ENCODE data around the gene APOL6. TPM values are rescaled to one million over a fixed set of nuclear protein-coding genes. Genes with fewer than 3 reads are reported as not detected.

Gene APOL6
- total and polyA plus RNA-seq, 5 experiments from 2014 or later, result 13.6 to 40.5 (median 20.8) TPM

GRCh38 chr22:35609761-35610160 lies 38.5 kb upstream of the APOL6 start:
- H3K9me3 Mint-ChIP-seq, result no peaks in the 10 kb centered on the region
- no peak overlapping the region for H3K4me3 Mint-ChIP-seq
- peaks cover 0 to 7% (median 3%) of the 10 kb centered on the region in 4 donors for H3K4me1 Mint-ChIP-seq
- H3K36me3 Mint-ChIP-seq, result no peaks in the 10 kb centered on the region
- POLR2A ChIA-PET, result no interaction called here
- DNase-seq, result no peak
- peaks cover 5 to 36% (median 10%) of the 10 kb centered on the region in 5 donors for H3K27me3 Mint-ChIP-seq
- no peak for ATAC-seq
- H3K27ac Mint-ChIP-seq, result no peak overlapping the region

DNA sequence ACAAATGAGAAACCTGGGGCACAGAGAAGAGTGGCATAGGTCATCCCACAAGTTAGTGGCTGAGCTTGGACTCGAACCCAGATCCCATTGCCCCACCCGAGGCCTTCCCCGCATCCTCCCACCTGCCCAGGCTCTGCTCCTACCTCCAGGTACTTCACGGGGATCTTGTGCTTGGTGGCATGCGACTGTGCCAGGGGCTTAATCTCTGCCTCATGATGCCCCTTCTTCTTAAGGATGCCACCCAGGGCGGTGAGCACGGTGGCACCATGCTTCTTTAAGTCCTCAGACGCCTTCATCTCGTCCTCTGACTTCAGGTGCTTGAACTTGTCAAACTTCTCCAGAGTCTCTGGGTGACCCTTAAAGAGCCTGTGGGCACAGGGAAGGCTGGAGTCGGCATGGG lies 37.5 kb upstream of the APOL6 start:
- H3K27me3 Mint-ChIP-seq, result peaks cover 4 to 36% (median 6%) of the 10 kb centered on the region in 5 donors
- ATAC-seq (no peak), DNase-seq (no peak)
- H3K4me1 Mint-ChIP-seq, result peaks cover 4 to 10% (median 6%) of the 10 kb centered on the region in 4 donors
- no peaks in the 10 kb centered on the region for H3K9me3 Mint-ChIP-seq
- no peak overlapping the region for H3K4me3 Mint-ChIP-seq
- no peak overlapping the region for H3K27ac Mint-ChIP-seq
- H3K36me3 Mint-ChIP-seq, result no peaks in the 10 kb centered on the region
- POLR2A ChIA-PET, result no interaction called here

GRCh38 chr22:35611200-35611890 lies 36.9 kb upstream of the APOL6 start:
- Mint-ChIP-seq H3K27ac (no peak overlapping the region), H3K36me3 (no peaks in the 10 kb centered on the region), H3K4me3 (no peak overlapping the region), H3K9me3 (no peaks in the 10 kb centered on the region), H3K27me3 (peaks cover under 1 to 33% (median 6%) of the 10 kb centered on the region in 5 donors), H3K4me1 (peaks cover 7 to 16% (median 10%) of the 10 kb centered on the region in 4 donors)
- DNase-seq (no peak), ATAC-seq (no peak)
- POLR2A ChIA-PET, result no interaction called here

DNA sequence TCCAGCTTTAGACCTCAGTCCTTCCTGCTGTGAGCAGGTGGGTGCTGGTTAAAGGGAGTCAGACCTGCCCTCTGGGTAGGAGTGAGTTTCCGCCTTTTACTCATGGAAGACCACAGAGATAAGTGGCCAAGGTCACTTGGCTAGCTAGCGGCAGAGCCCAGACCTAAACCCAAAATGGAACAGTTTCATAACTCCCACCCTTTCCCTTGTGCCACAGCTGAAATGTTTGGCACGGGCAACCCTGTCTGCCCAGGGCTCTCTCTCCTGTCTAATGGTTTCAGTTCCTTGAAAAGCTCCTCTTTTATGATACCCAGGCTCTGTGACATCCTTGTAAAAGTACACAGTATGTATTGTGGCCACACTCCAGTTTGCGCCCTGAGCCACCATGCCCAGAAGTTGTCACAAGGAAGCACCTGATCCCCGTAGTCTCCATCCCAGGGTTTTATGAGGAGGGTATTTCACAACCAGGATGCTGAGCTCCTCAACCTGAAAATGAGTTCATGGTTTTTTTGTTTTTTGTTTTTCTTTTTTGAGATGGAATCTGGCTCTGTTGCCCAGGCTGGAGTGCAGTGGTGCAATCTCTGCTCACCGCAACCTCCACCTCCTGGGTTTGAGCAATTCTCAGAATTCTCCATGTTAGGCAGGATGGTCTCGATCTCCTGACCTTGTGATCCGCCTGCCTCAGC lies 36.2 kb upstream of the APOL6 start:
- DNase-seq (no peak), ATAC-seq (no peak)
- Mint-ChIP-seq H3K4me1 (peaks cover 7 to 23% (median 13%) of the 10 kb centered on the region in 4 donors), H3K9me3 (no peaks in the 10 kb centered on the region), H3K4me3 (no peak overlapping the region), H3K27ac (peak overlapping the region in 1 of 10 donors; percentile 20), H3K36me3 (no peaks in the 10 kb centered on the region), H3K27me3 (peaks cover 0 to 26% (median 9%) of the 10 kb centered on the region in 5 donors)
- POLR2A ChIA-PET, result no interaction called here

GRCh38 chr22:35612903-35613302 lies 35.3 kb upstream of the APOL6 start:
- Mint-ChIP-seq H3K36me3 (no peaks in the 10 kb centered on the region), H3K9me3 (no peaks in the 10 kb centered on the region), H3K27ac (no peak overlapping the region), H3K4me1 (peaks cover 7 to 23% (median 13%) of the 10 kb centered on the region in 4 donors), H3K4me3 (no peak overlapping the region), H3K27me3 (peaks cover 0 to 17% (median 7%) of the 10 kb centered on the region in 5 donors)
- POLR2A ChIA-PET, result no interaction called here
- ATAC-seq, result no peak
- DNase-seq, result no peak

GRCh38 chr22:35614404-35614803 lies 33.8 kb upstream of the APOL6 start:
- peaks cover 7 to 23% (median 13%) of the 10 kb centered on the region in 4 donors for H3K4me1 Mint-ChIP-seq
- no peaks in the 10 kb centered on the region for H3K9me3 Mint-ChIP-seq
- no peaks in the 10 kb centered on the region for H3K36me3 Mint-ChIP-seq
- no peak for DNase-seq
- POLR2A ChIA-PET, result no interaction called here
- H3K27me3 Mint-ChIP-seq, result peaks cover 0 to 6% (median 2%) of the 10 kb centered on the region in 5 donors
- no peak for ATAC-seq
- no peak overlapping the region for H3K4me3 Mint-ChIP-seq
- H3K27ac Mint-ChIP-seq, result no peak overlapping the region

- H3K4me3 Mint-ChIP-seq, result peak overlapping the region in 1 of 10 donors; percentile 5
- DNase-seq, result no peak
- POLR2A ChIA-PET, result no interaction called here
- peaks cover 0 to 7% (median 0%) of the 10 kb centered on the region in 5 donors for H3K27me3 Mint-ChIP-seq
- no peak for ATAC-seq
- no peaks in the 10 kb centered on the region for H3K9me3 Mint-ChIP-seq
- peaks cover 7 to 23% (median 13%) of the 10 kb centered on the region in 4 donors for H3K4me1 Mint-ChIP-seq
- peak overlapping the region in 1 of 10 donors; percentile 40 for H3K27ac Mint-ChIP-seq
- H3K36me3 Mint-ChIP-seq, result no peaks in the 10 kb centered on the region
These were observed 33.1 kb upstream of the APOL6 start for GRCh38 chr22:35615156-35615555.

- H3K4me3 Mint-ChIP-seq, result peak overlapping the region in 1 of 10 donors; percentile 8
These were observed 32.2 kb upstream of the APOL6 start for GRCh38 chr22:35616043-35616442.

DNA sequence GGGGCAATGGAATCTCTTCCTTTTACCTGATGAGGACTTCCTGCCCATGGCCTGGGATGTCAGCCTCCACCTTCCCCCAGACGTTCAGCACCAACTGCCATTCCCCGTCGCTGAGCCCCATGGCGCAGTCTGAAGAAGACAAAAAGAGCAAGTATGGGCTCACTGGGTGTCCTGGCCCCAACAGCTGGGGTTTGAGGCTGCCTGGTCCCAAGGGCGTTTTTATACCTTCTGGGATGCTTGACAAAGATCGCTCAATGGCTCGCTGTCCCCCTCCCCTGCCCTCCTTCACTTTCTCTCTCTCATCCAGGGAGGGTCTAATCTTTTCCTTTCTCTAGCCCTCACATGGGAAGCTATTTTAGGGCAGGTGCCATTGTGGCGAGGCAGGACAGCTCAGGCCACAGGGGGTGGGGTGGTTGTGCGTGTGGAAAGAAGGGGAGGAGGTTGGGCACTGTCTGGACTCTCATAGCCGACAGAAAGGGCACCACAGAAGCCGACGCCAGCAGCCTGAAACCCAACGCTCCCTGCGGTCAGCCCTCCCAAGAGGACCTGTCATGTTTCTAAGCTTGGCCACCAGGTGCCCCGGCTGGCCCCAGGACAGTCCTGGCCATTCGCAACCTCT lies 31.0 kb upstream of the APOL6 start, which contains the start of gene MB:
TSS of gene MB (minus strand) at position 193 of the 619 bp plus-strand sequence. CDS start at position 121, 72 bp downstream.
- H3K4me3 Mint-ChIP-seq, result no peak within 1 kb of the TSS
- H3K27me3 Mint-ChIP-seq, result peaks cover 0 to 5% (median 0%) of the 10 kb centered on the region in 5 donors
- ATAC-seq (no peak), DNase-seq (no peak)
- no peak within 1 kb of the TSS for H3K27ac Mint-ChIP-seq
- H3K36me3 Mint-ChIP-seq, result no peaks in the 10 kb centered on the region
- peaks cover under 1 to 19% (median 12%) of the 10 kb centered on the region in 4 donors for H3K4me1 Mint-ChIP-seq
- POLR2A ChIA-PET, result interaction anchor here (1.5 kb wide), 1 partner anchor 32 kb away, joined by 3 read pairs; no protein-coding TSS in a partner anchor
- no peaks in the 10 kb centered on the region for H3K9me3 Mint-ChIP-seq

More at GRCh38 chr22:35616043-35616442, 32.2 kb upstream of the APOL6 start:
- Mint-ChIP-seq H3K9me3 (no peaks in the 10 kb centered on the region), H3K36me3 (no peaks in the 10 kb centered on the region), H3K4me1 (peaks cover 7 to 23% (median 13%) of the 10 kb centered on the region in 4 donors), H3K27me3 (peaks cover 0 to 5% (median 0%) of the 10 kb centered on the region in 5 donors), H3K27ac (no peak overlapping the region)
- POLR2A ChIA-PET, result no interaction called here
- peak in 1 of 2 donors; percentile 50 for ATAC-seq
- DNase-seq, result no peak

DNA sequence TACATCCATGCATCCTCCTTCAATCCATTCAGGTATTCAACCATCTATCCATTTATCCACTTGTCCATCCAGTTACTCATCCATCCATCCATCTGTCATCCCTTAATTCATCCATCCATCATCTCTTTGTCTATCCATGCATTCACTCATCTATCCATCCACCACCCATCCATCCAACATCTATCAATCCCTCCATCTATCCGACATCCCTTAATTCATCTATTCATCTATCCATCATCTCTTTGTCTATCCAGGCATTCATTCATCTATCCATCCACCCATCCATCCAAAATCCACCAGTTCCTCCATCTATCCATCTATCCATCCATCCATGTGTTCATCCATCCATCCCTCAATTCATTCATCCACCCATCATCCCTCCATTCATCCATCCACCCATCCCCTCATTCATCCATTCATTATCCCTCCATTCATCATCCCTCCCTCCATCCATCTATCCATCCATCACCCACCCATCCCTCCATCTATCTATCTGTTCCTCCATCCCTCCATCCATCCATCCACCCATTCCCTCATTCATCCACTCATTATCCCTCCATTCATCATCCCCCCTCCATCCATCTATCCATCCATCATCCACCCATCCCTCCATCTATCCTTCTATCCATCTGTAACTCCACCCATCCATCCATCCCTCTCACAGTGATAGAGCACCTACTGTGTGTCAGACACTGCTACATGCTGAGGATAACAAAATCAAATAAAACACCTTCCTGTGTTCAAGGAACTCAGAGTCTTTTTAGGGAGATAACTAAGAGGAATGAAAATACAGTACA lies 29.6 kb upstream of the APOL6 start:
- DNase-seq, result no peak
- no peak overlapping the region for H3K4me3 Mint-ChIP-seq
- ATAC-seq, result no peak
- no peak overlapping the region for H3K27ac Mint-ChIP-seq
- no peaks in the 10 kb centered on the region for H3K36me3 Mint-ChIP-seq
- no peaks in the 10 kb centered on the region for H3K9me3 Mint-ChIP-seq
- H3K4me1 Mint-ChIP-seq, result peaks cover 7 to 21% (median 15%) of the 10 kb centered on the region in 4 donors
- POLR2A ChIA-PET, result no interaction called here
- peaks cover 1 to 9% (median 4%) of the 10 kb centered on the region in 5 donors for H3K27me3 Mint-ChIP-seq

GRCh38 chr22:35619336-35620094 lies 28.7 kb upstream of the APOL6 start:
- H3K27ac Mint-ChIP-seq, result peak overlapping the region in 1 of 10 donors; percentile 13
- H3K4me3 Mint-ChIP-seq, result no peak overlapping the region
- H3K36me3 Mint-ChIP-seq, result no peaks in the 10 kb centered on the region
- peaks cover 3 to 16% (median 8%) of the 10 kb centered on the region in 5 donors for H3K27me3 Mint-ChIP-seq
- ATAC-seq (no peak), DNase-seq (no peak)
- peaks cover 7 to 21% (median 15%) of the 10 kb centered on the region in 4 donors for H3K4me1 Mint-ChIP-seq
- POLR2A ChIA-PET, result no interaction called here
- H3K9me3 Mint-ChIP-seq, result no peaks in the 10 kb centered on the region
